A673 (cell line): Measurements from ENCODE around the gene EXOSC6.

Experiments used
- EZH2 ChIP-seq: fragments of 200-600 bp; sonication (generic); IDR thresholded peaks from 2 replicates; pipeline ENCODE4 v1.6.1; 2017; ENCODE audit warnings: borderline replicate concordance, low read depth, mild to moderate bottlenecking, mixed read lengths, antibody characterized with exemption, low read length; ENCODE audit not compliant: poor library complexity, severe bottlenecking
- TF ChIP-seq, protein P1 (sequence below): fragments of 300-800, 200-600 bp; sonication (generic); conservative IDR thresholded peaks from 2 replicates; pipeline ENCODE4 v1.5.1; 2017; ENCODE audit warnings: low read depth, mild to moderate bottlenecking, antibody characterized with exemption, low read length, moderate library complexity, mixed read lengths

DNA sequence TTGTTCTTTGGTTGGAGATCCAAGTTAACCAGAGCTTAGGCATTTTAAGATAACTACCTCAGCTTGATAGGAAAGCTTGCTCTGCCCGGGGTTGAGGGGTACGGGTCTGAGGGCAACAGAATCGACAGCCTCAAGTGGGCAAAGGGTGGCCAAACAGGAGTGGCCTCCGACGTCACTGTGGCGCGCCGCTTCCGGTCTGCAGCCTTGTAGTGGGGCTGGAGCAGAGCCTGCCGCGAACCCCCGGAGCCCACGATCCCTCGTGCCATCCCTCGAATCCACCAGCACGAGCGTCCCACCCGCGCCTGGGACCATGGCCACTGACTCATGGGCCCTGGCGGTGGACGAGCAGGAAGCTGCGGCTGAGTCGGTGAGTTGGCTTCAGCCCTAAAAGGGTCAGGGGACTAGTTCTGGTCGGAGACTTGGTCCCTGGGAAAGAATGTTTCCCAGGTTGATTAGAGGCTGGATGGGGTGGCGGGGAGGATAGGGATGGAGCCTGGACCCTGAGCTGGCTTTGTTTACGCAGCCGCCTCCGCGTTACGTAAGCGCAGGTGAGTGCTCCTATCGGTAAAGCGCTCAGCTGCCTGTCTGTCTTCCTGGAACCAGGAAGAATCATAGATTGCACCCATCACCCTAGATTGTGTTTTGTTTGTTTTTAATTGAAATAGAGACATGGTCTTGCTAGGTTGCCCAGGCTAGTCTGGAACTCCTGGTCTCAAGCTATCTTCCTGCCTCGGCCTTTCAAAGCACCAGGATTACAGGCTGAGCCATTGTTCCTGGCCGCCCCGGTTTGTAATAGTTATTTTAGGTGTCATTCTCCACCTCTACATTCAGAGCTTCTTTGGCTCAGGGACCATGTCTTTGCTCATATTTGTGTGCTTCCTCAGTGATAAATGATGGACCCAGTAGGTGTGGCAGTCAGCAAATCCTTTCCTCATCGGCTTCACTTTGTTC, 47.5 kb upstream of the EXOSC6 start, which contains the start of gene DDX19B:
- TF ChIP-seq, protein P1, sequence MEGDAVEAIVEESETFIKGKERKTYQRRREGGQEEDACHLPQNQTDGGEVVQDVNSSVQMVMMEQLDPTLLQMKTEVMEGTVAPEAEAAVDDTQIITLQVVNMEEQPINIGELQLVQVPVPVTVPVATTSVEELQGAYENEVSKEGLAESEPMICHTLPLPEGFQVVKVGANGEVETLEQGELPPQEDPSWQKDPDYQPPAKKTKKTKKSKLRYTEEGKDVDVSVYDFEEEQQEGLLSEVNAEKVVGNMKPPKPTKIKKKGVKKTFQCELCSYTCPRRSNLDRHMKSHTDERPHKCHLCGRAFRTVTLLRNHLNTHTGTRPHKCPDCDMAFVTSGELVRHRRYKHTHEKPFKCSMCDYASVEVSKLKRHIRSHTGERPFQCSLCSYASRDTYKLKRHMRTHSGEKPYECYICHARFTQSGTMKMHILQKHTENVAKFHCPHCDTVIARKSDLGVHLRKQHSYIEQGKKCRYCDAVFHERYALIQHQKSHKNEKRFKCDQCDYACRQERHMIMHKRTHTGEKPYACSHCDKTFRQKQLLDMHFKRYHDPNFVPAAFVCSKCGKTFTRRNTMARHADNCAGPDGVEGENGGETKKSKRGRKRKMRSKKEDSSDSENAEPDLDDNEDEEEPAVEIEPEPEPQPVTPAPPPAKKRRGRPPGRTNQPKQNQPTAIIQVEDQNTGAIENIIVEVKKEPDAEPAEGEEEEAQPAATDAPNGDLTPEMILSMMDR, result no peak
- TF ChIP-seq EZH2, result no peak
